ENCODE data around the gene OSBPL2.

OSBPL2 gene

GRCh38 chr20:62246872-62247652, 8.7 kb downstream of the OSBPL2 start:
- Histone ChIP-seq H3K4me3 (no peak overlapping the region), H3K27ac (no peak overlapping the region)

DNA sequence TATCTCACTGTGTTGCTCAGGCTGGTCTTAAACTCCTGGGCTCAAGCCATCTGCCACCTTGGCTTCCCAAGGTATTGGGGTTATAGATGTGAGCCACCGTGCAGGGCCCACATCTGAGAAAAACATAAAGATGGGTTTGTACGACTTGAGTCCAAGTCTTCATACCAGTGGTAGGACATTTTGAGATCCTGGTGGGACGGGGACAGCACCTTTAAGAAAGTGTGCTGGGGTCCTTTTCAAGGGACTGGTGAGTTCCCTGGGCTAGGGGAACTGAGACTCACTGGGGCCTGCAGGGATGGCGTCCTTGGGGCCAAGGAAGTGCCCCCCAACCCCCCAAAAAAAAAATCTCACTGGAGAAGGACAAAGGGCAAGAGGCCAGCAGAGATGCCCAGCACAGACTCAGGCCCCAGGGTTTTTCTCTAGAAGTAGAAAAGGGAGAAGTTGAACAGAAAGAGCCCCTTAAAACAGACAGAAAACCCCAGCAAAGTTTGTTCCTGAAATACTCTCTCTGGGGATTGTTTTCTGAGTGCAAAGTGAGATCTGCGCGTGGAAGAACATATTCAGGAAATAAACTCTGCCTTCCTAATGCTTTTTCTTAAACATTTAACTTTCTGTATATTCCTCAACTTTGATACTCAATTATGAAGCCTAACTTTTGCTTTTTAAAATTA, 10.7 kb downstream of the OSBPL2 start:
- H3K27ac ChIP-seq = no peak overlapping the region
- no peak overlapping the region for H3K4me3 ChIP-seq

DNA sequence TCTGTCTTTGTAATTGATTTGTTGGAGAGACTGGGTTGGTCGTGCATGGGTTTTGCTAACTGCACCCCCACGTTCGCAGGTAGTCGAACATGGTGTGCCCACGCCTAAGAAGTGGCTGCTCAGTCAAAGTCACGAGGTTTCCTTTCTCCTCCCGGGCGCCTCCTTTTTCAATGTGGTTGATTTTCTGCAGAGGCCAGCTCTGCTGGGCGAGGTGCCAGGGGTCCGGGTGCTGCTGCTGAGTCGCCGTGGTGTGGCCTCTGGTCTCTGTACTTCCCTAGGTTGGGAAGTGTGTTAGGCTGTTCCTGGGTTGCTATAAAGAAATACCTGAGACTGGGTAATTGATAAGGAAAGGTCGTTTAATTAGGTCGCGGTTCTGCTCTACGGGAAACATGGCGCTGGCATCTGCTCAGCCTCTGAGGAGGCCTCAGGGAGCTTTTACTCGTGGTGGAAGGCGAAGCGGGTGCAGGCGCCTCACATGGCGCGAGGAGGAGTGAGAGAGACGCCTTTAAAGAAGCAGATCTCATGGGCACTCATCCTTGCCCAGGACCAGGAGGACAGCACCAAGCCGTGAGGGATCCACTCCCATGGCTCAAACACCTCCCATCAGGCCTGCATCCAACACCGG, 14.1 kb downstream of the OSBPL2 start:
- Histone ChIP-seq H3K4me3 (no peak overlapping the region), H3K27ac (no peak overlapping the region)

DNA sequence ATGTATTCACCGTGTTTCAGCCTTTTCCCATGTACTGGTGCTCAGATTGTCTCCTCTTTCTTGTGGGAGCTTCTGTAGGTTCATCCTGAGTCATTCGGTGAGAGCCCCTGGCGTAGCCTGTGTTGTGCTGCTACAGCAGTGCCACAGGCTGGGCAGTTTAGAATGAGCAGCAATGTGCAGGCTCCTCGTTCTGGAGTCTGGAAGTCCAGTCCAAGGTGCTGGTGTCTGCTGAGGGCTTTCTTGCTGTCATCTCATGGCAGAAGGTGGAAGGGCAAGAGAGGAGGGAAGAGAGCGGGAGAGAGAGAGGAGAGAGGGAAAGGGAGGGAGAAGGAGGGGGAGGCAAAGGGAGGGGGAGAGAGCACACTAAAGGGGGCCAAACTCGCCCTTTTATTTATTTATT, 15.1 kb downstream of the OSBPL2 start:
- Histone ChIP-seq H3K4me3 (no peak overlapping the region), H3K27ac (no peak overlapping the region)

DNA sequence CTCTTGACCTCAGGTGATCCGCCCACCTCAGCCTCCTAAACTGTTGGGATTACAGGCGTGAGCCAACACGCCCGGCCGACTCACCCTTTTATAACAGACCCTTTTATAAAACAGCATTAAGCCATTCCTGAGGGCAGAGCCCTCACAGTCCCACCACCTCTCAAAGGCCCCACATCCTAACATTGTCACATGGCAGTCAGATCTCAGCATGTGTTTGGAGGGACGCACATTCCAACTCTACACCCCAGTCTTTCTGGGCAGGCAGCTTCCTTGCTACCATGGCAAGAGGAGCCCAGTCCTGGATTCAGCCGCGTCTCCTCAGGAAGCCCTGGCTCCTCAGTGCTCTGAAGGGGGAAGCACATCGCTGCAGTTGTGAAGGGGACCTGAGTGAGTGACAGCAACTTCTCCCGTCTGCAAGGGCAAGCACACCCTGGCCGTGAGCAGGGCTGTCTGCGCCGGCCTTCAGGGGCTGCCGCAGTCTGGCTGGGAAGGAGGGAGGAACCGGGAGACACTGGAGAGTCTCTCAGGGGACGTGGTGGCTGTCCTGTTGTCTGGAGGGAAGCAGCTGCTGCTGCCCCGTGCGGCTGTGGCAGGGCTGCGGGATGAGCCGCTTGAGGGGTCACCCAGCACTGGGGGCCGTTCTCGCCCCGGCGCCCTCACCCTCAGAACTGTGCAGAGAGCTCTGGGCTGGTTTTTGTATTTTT, 15.9 kb downstream of the OSBPL2 start:
- no peak overlapping the region for H3K27ac ChIP-seq
- no peak overlapping the region for H3K4me3 ChIP-seq

DNA sequence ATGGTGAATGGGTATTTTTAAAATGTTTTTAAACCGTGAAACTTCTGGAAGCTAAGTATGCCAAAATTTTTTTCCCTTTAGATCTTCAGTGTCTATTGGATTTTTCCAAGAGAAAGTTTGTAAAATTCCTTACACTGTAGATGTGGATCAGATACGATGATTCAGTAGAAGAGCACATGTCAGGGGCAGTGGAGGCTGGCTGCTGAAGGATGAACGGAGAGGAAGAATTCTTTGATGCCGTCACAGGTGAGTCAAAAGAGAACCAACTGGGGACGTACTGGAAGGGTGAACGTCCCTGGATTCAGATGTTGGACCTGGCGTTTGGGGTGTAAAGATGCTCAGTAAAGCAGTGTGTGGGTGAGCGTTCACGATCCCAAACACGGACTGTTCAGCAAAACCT, 17.7 kb downstream of the OSBPL2 start:
- Histone ChIP-seq H3K4me3 (no peak overlapping the region), H3K27ac (no peak overlapping the region)

- no peak overlapping the region for H3K27ac ChIP-seq
- no peak overlapping the region for H3K4me3 ChIP-seq
Measured at GRCh38 chr20:62258499-62259293, 20.4 kb downstream of the OSBPL2 start.

DNA sequence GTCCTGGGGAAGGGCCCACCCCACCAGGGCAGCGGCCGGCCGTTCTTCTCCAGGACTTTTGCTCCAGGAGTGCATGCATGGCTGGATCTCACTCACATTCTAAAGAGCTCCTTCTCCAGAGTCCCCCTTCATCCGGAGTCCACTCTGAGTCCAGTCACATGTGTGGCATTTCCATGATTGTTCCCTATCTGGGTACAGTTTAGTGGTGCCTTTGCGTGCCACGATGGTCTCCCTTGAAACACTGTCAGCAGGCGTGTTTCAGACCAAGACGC, 20.9 kb downstream of the OSBPL2 start:
- H3K4me3 ChIP-seq = no peak overlapping the region
- H3K27ac ChIP-seq = no peak overlapping the region

DNA sequence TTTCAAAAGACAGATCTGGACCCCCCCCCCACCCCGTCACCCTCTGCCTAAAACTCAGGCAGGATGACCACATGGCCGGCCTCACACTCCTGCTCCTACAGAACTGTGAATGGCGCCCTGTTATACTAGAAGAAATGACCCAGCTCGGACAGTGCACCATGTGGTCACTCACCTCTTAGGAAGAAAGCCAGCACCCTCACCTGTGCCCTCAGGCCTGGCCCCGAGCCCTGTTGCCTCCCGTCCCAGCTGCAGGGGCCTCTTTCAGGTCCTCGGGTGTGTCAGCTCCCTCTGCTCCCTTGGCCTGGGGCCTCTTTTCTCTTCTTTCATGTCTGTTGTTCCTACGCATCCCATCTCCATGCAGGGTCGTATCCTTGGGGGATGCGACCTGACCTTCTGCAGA, 23.7 kb downstream of the OSBPL2 start:
- Histone ChIP-seq H3K27ac (no peak overlapping the region), H3K4me3 (no peak overlapping the region)

GRCh38 chr20:62263396-62263795, 25.1 kb downstream of the OSBPL2 start:
- Histone ChIP-seq H3K4me3 (no peak overlapping the region), H3K27ac (no peak overlapping the region)

- Histone ChIP-seq H3K27ac (no peak overlapping the region), H3K4me3 (no peak overlapping the region)
Measured at GRCh38 chr20:62265365-62265764, 27.0 kb downstream of the OSBPL2 start.

DNA sequence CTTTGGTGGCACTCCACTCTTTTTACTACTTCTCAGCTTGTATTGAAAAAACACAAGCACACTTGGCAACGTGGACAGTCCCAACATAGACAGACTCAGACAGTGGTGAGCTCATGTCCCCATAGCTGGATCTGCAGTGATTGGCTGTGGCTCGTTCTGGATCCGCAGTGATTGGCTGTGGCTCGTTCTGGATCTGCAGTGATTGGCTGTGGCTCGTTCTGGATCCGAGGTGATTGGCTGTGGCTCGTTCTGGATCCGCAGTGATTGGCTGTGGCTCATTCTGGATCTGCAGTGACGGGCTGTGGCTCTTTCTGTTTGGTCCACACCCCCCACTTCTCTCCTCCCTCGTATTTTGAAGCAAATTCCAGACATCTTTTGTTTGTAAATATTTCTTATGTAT, 28.0 kb downstream of the OSBPL2 start:
- Histone ChIP-seq H3K27ac (no peak overlapping the region), H3K4me3 (no peak overlapping the region)

DNA sequence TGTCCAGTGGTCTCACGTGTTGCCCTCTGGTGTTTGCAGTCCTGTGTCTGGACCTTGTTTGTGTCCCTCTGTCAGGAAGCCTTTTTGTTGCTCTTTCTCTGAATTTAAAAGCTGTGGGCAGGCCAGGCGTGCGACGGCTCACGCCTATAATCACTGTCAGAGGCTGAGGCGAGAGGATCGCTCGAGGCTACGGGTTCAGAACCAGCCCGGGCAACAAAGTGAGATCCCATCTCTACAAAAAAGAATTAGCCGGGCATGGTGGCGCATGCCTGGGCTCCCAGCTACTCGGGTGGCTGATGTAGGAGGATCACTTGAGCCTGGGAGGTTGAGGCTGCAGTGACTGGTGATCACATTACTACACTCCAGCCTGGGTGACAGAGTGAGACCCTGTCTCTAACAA, 28.5 kb downstream of the OSBPL2 start:
- peak overlapping the region in 3 of 21 experiments; percentile 17 to 63 (median 34) for H3K27ac ChIP-seq
- no peak overlapping the region for H3K4me3 ChIP-seq

GRCh38 chr20:62267543-62267942, 29.2 kb downstream of the OSBPL2 start:
- no peak overlapping the region for H3K4me3 ChIP-seq
- peak overlapping the region in 3 of 21 experiments; percentile 8 to 63 (median 34) for H3K27ac ChIP-seq

DNA sequence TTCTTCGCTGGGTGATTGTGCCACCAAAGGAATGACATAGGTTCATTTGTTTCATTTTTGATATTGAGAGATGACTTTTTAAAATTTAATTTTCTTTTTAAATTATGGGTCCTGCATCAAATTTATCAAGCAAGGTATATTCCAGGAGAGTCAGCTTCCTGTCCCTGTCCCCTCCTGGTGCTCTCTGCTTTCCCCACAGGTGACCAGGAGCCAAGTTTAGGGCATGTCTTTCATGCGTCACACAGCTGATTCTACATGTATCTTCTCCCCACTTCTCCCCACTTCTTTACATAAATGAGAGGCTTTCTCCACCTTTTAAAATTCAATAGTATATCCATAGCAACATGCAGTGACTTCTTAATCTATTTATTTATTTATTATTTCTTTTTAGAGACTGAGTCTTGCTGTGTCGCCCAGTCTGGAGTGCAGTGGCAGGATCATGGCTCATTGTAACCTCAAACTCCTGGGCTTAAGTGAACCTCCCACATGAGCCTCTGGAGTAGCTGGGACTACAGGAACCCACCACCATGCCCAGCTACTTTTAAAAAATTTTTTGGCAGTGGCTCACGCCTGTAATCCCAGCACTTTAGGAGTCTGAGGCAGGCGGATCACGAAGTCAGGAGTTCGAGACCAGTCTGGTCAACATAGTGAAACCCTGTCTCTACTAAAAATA, 30.0 kb downstream of the OSBPL2 start:
- Histone ChIP-seq H3K27ac (no peak overlapping the region), H3K4me3 (no peak overlapping the region)

GRCh38 chr20:62269378-62269777, 31.1 kb downstream of the OSBPL2 start:
- H3K27ac ChIP-seq = no peak overlapping the region
- H3K4me3 ChIP-seq = no peak overlapping the region

DNA sequence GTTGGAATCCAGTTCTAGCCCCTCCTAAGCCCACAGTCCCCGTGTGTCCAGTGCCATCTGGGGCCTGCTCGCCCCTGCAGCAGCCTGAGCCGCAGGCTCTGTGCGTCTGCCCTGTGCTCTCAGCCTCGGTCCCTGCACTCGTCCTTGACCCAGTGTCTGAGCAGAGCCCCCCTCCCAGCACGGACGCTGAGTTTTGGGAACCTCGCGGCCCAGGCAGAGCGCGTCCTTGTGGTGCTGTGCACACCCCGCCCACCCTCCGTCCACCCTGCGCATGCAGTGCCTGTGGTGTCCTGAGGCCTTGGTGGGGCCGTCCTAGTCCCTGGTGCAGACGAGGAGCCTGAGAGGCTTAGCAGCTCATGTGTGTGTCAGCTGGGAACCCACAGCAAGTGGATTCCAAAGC, 31.6 kb downstream of the OSBPL2 start:
- H3K27ac ChIP-seq = no peak overlapping the region
- no peak overlapping the region for H3K4me3 ChIP-seq

DNA sequence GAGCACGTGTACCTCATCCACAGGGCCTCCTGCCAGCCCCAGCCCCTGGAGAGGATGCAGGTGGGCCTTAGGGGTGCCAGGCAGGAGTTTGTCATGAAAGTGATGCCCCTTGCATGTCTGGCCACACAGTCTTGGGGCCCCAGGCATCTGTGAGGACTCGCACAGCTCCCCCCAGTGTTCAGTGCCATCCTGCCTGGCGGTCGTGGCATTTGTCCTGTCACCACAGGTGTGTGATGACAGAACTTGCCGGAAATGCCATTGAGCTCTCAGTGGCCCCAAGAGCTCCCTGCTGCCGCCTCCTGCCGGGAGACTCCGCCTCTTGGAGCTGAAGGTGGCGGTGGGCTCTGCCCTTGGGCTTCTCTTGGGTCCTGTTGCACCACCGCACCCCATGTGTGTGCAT, 33.9 kb downstream of the OSBPL2 start:
- no peak overlapping the region for H3K27ac ChIP-seq

GRCh38 chr20:62273416-62273815, 35.1 kb downstream of the OSBPL2 start:
- no peak overlapping the region for H3K27ac ChIP-seq
- H3K4me3 ChIP-seq = no peak overlapping the region

More for the DNA sequence above, 33.9 kb downstream of the OSBPL2 start:
- H3K4me3 ChIP-seq = no peak overlapping the region
